AG04449 (cell line): ENCODE results near the gene GTF2F2.

ENCODE experiments used
- CTCF ChIA-PET: fragments of 350-600 bp; formaldehyde crosslinking; extraction: SDS; loops from one replicate; lab custom pipeline; 2021; ENCODE audit warnings: antibody characterized with exemption; lab: Yijun Ruan, JAX
- POLR2A ChIA-PET: fragments of 400-600, 350-600 bp; formaldehyde crosslinking; extraction: SDS; loops from one replicate; lab custom pipeline; 2020; ENCODE audit warnings: antibody characterized with exemption, inconsistent platforms; lab: Yijun Ruan, JAX
- DNase-seq: peaks from one replicate; pipeline ENCODE4 v3.0.0-alpha.2; 2010; ENCODE audit warnings: low read depth, low spot score
- H3K4me3 ChIP-seq: 2 replicates; pipeline ENCODE4 v1.5.1; 2011; ENCODE audit warnings: low read depth, mild to moderate bottlenecking, control low read depth, low read length
- TF ChIP-seq, protein P1 (sequence below): IDR thresholded peaks from one replicate; pipeline ENCODE4 v1.5.1; 2011; ENCODE audit warnings: mild to moderate bottlenecking, moderate library complexity, low read length, control low read depth, inconsistent platforms; ENCODE audit not compliant: insufficient read depth; ENCODE audit errors: missing control alignments

Gene GTF2F2

DNA sequence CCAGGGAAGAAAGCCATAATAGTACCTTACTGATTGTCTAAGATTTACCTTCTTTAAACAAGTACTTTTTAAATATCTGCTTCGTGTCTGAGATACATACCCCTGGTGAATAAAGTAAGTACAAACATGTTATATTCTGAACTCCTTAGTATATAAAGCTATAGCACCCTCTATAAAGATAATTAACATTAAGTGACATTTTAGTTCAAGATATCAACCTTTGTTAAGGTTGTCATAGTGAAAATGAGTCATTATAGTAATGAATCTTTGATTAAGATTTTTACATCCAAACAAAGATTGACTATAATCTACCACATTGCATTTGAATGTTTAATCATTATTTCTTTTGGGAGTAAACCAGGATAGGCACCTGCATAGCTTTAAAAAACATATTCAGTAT, 135.9 kb downstream of the GTF2F2 start:
- CTCF ChIA-PET: interaction anchor here (1.3 kb wide), 2 partner anchors 25 to 209 kb away, joined by 3 to 4 read pairs; no protein-coding TSS in a partner anchor
- POLR2A ChIA-PET: no interaction called here

DNA sequence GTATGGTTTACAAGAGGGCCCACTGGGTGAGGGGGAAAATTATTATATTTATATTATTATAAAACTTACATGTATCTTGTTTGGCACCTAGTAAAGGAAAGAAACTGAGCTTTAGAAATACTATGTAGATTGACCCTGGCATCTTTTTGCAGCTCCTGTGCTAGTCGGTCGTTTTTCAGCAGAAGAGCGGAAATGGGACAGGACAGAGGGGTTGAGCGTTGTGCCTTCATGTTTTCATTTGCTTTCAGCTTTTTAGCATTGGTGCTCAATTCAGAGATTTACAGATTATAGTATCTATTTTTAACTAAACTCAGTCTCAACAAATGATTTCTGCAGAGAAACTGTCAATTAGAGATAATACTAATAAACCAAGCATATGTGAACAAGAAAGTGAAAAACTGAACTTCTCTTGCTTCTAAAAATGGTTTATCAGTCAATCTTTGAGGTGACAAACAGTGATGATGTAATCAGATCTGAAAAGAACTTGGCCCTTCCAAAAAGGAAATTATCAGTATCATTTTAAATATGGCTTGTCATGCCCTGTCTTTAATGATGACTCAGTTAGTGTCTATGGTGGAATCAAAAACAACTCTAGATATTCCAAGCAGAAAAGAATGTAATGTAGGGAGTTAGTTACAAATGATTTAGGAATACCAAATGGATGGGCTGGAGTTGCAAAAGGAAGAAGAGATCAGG, 137.5 kb downstream of the GTF2F2 start:
- H3K4me3 ChIP-seq: no peak overlapping the region
- ChIA-PET POLR2A (no interaction called here), CTCF (interaction anchor here (0.7 to 1.8 kb wide), 2 partner anchors 23 to 211 kb away, joined by 3 to 6 read pairs; no protein-coding TSS in a partner anchor)
- DNase-seq: no peak
- TF ChIP-seq, protein P1, sequence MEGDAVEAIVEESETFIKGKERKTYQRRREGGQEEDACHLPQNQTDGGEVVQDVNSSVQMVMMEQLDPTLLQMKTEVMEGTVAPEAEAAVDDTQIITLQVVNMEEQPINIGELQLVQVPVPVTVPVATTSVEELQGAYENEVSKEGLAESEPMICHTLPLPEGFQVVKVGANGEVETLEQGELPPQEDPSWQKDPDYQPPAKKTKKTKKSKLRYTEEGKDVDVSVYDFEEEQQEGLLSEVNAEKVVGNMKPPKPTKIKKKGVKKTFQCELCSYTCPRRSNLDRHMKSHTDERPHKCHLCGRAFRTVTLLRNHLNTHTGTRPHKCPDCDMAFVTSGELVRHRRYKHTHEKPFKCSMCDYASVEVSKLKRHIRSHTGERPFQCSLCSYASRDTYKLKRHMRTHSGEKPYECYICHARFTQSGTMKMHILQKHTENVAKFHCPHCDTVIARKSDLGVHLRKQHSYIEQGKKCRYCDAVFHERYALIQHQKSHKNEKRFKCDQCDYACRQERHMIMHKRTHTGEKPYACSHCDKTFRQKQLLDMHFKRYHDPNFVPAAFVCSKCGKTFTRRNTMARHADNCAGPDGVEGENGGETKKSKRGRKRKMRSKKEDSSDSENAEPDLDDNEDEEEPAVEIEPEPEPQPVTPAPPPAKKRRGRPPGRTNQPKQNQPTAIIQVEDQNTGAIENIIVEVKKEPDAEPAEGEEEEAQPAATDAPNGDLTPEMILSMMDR: no peak

More for the DNA sequence above, 135.9 kb downstream of the GTF2F2 start:
- TF ChIP-seq, protein P1: no peak
- DNase-seq: no peak
- no peak overlapping the region for H3K4me3 ChIP-seq

DNA sequence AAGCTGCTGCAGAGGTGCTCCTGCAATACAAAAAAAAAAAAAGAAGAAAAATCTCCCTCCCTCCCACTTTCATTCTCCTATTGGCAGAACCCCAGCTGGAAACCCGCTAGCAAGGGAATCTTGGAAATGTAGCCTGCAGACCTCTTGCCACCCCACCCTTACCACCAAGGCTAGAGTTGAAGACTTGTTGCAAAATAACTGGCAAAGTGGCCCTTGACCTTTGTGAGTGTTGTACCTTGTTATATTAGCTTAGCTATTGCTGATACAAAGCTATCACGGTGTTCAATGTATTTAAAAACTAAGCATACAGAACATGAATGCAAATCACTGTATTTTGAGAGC, 138.0 kb downstream of the GTF2F2 start:
- TF ChIP-seq, protein P1: no peak
- CTCF ChIA-PET: interaction anchor here (1.8 kb wide), 1 partner anchor 22 kb away, joined by 6 read pairs; no protein-coding TSS in a partner anchor
- POLR2A ChIA-PET: no interaction called here

DNA sequence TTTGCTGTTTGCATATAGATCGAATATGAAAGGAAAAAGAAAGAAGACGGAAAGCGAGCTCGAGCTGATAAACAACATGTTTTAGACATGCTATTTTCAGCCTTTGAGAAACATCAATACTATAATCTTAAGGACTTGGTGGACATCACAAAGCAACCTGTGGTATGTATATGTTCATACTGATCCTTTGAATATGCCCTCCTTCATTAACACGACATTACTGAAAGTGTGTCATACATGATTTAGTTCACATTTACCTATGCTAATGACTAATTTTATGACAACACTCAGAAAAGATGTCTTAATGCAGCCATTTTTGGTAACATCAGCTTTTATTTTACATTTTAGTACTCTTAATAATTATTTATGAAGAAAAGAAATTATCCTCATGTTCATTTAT, 146.9 kb downstream of the GTF2F2 start:
- H3K4me3 ChIP-seq: no peak overlapping the region
- ChIA-PET CTCF (interaction anchor here (0.6 to 5.8 kb wide), 2 partner anchors 14 to 19 kb away, joined by 3 to 37 read pairs; no protein-coding TSS in a partner anchor), POLR2A (no interaction called here)
- TF ChIP-seq, protein P1: no peak
- DNase-seq: no peak

More for the DNA sequence above, 138.0 kb downstream of the GTF2F2 start:
- H3K4me3 ChIP-seq: no peak overlapping the region
- no peak for DNase-seq

DNA sequence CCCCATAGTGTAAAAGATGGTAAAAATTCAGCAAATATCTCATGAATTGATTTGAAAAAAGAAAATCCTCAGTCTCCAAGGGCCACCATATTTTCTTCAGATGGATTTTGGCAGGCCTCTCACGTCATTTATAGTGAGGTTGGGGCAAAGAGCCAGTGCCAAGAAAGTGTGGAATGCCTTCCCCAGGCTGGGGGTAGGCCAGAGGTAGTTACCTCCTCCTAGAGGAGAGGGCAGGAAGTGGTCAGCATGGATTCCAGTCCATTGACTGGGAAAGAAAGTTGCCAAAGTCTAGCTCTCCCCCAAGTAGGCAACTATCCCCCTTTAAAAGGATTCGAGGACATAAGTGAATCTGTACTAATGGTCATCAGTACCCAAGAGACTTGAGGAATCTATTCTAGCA, 148.9 kb downstream of the GTF2F2 start:
- CTCF ChIA-PET: interaction anchor here (0.9 to 5.8 kb wide), 2 partner anchors 12 to 40 kb away, joined by 3 to 37 read pairs; no protein-coding TSS in a partner anchor
- TF ChIP-seq, protein P1: no peak
- no peak overlapping the region for H3K4me3 ChIP-seq
- POLR2A ChIA-PET: no interaction called here
- DNase-seq: no peak

DNA sequence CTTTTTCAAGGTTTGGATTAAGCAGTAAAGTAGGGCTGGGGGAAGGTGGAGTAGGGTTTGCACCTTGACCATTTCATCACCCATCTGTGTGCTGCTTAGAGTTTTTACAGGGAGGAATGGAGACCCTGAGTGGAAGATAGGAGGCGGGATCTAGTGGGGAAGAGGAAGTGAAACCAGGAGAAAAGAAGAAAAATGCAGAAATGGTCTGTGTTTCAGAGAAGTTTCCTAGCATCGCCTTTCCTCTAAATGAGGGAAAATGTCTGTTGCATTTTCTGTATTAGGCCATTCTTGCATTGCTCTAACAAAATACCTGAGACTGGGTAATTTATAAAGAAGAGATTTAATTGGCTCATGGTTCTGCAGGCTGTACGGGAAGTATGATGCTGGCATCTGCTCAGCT, 156.6 kb downstream of the GTF2F2 start:
- ChIA-PET CTCF (no interaction called here), POLR2A (no interaction called here)
- H3K4me3 ChIP-seq: no peak overlapping the region
- TF ChIP-seq, protein P1: no peak
- DNase-seq: no peak
